Activated T-helper 2 cell treated with anti-CD3 and anti-CD28 coated beads, Interferon-gamma antibody, Interleukin-2, Interleukin-4, amounts not matched to agents 10 μg/mL and 5 μg/mL and 100 μg/mL, durations not matched to agents 14 hours and 24 hours and 36 hours (primary cell): ENCODE data around the gene NRM. TPM values are rescaled to one million over a fixed set of nuclear protein-coding genes. Genes with fewer than 3 reads are reported as not detected.

Experiments used
- DNase-seq: peaks from one replicate; pipeline ENCODE4 v3.0.0; 2021; ENCODE audit warnings: low spot score
- H3K27ac Mint-ChIP-seq: one replicate; pipeline ENCODE4 v1.8.0; 2021; ENCODE audit warnings: mixed read lengths
- H3K27me3 Mint-ChIP-seq: one replicate; pipeline ENCODE4 v1.8.0; 2021; ENCODE audit warnings: low read depth, mixed read lengths
- H3K36me3 Mint-ChIP-seq: one replicate; pipeline ENCODE4 v1.8.0; 2021; ENCODE audit warnings: low read depth, mixed read lengths
- H3K4me1 Mint-ChIP-seq: one replicate; pipeline ENCODE4 v1.8.0; 2021; ENCODE audit warnings: low read depth, mixed read lengths
- H3K4me3 Mint-ChIP-seq: one replicate; pipeline ENCODE4 v1.8.0; 2021; ENCODE audit warnings: low read depth, mild to moderate bottlenecking, moderate library complexity, mixed read lengths
- H3K9me3 Mint-ChIP-seq: one replicate; pipeline ENCODE4 v1.8.0; 2021; ENCODE audit warnings: mixed read lengths
- intact Hi-C: fragments of 100-400 bp; cut with micrococcal nuclease; formaldehyde crosslinking; loops from one replicate; pipeline ENCODE4 v1.15.1; 2023
- total RNA-seq: library from RNA; stranded (reverse); gene quantifications from 2 replicates; pipeline ENCODE4 v1.2.3, GENCODE V29; 2022

The NRM gene
- total RNA-seq, 1 donor from 2014 or later = 24.2 TPM

DNA sequence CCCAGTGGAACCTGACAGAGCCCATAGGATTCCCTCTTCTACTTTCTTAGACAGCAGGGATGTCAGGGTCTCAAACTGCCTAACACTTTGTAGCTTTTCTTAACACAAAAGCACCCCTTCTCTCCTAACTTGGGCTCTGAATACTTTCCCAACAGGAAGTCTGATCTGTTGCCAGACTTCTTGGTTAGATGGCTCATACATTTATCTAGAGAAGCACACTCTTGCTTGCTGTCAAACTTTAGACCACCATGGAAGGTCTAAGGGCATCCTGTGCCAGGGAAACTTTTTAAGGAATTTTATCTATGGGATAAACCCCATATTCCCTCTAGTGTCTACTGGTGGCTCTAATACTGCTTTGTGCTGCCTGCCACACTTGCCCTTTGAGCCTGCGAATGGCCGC, 47.1 kb downstream of the NRM start:
- intact Hi-C loops = no loop called here
- DNase-seq = no peak
- no peaks in the 10 kb centered on the region for H3K9me3 Mint-ChIP-seq
- no peaks in the 10 kb centered on the region for H3K27me3 Mint-ChIP-seq
- H3K4me3 Mint-ChIP-seq = no peak overlapping the region
- no peak overlapping the region for H3K27ac Mint-ChIP-seq
- peaks cover 26% of the 10 kb centered on the region for H3K4me1 Mint-ChIP-seq
- peaks cover 35% of the 10 kb centered on the region for H3K36me3 Mint-ChIP-seq

DNA sequence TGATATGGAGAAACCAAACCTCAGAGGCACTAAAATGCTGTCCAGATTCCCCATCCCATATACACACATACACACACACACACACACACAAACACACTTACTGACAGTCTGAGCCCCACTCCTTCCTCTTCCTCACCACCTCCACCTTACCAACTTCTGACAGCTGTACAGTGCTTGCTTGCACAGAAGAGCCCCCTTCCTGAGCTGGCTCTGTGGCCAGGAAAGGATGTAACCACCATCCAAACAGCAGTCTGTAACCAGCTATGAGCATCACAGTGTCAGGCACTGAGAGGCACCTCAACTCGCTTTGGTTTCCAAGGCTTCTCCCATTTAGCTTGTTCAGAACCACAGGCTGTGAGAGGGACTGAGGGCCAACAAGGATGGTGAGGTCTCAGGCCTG, 49.7 kb downstream of the NRM start:
- no peaks in the 10 kb centered on the region for H3K9me3 Mint-ChIP-seq
- DNase-seq = no peak
- intact Hi-C loops = no loop called here
- no peak overlapping the region for H3K4me3 Mint-ChIP-seq
- H3K36me3 Mint-ChIP-seq = peaks cover 34% of the 10 kb centered on the region
- H3K27me3 Mint-ChIP-seq = no peaks in the 10 kb centered on the region
- peaks cover 13% of the 10 kb centered on the region for H3K4me1 Mint-ChIP-seq
- H3K27ac Mint-ChIP-seq = no peak overlapping the region

DNA sequence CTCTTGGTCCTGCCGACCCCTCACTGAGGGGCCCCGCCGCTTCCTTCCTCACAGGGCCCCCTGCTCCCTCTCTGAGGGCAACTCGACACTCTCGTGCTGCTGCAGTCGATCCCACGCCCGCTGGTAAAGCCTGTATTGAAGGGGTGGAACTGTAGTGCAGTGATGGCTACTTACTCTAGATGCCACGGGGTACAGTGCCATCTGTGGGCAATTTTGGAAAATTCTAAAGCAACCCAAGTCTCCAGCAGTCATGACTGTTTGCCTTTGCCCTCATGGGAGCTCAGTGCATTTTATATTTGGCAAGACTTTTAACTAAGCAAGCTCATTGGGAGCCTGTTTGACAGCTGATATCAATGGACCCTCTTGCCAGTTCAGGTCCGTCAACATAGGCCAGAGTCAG, 50.3 kb downstream of the NRM start:
- no peak for DNase-seq
- intact Hi-C loops = no loop called here
- H3K27ac Mint-ChIP-seq = no peak overlapping the region
- peaks cover 34% of the 10 kb centered on the region for H3K36me3 Mint-ChIP-seq
- H3K4me1 Mint-ChIP-seq = peaks cover 8% of the 10 kb centered on the region
- no peaks in the 10 kb centered on the region for H3K27me3 Mint-ChIP-seq
- H3K9me3 Mint-ChIP-seq = no peaks in the 10 kb centered on the region
- H3K4me3 Mint-ChIP-seq = no peak overlapping the region

Other genes with a start within 250 kb of the NRM start
- 358 and 360 TPM in 2 replicates for gene HLA-E, start 201.5 kb downstream of the NRM start, total RNA-seq
- gene GNL1, start 134.5 kb downstream of the NRM start, total RNA-seq = 79.8 and 88.2 TPM in 2 replicates
- 35.0 and 36.6 TPM in 2 replicates for gene PRR3, start 133.7 kb downstream of the NRM start, total RNA-seq
- 102 and 112 TPM in 2 replicates for gene ABCF1, start 119.5 kb downstream of the NRM start, total RNA-seq
- 96.7 and 102 TPM in 2 replicates for gene PPP1R10, start 73.7 kb downstream of the NRM start, total RNA-seq
- gene MRPS18B, start 73.1 kb downstream of the NRM start, total RNA-seq = 71.9 and 74.9 TPM in 2 replicates
- gene ATAT1, start 64.1 kb downstream of the NRM start, total RNA-seq = 11.8 and 13.9 TPM in 2 replicates
- 23.1 and 28.2 TPM in 2 replicates for gene C6orf136, start 43.9 kb downstream of the NRM start, total RNA-seq
- 48.4 and 48.5 TPM in 2 replicates for gene DHX16, start 18.0 kb downstream of the NRM start, total RNA-seq
- gene PPP1R18, start 4.3 kb downstream of the NRM start, total RNA-seq = 137 and 144 TPM in 2 replicates
- gene MDC1, start 26.3 kb upstream of the NRM start, total RNA-seq = 88.3 and 96.6 TPM in 2 replicates
- 1,115 and 1,128 TPM in 2 replicates for gene TUBB, start 29.4 kb upstream of the NRM start, total RNA-seq
- 201 and 214 TPM in 2 replicates for gene FLOT1, start 51.7 kb upstream of the NRM start, total RNA-seq
- gene IER3, start 53.6 kb upstream of the NRM start, total RNA-seq = 185 and 190 TPM in 2 replicates
- gene DDR1, start 193.5 kb upstream of the NRM start, total RNA-seq = 11.3 and 13.7 TPM in 2 replicates
- 56.8 and 58.3 TPM in 2 replicates for gene GTF2H4, start 217.2 kb upstream of the NRM start, total RNA-seq
- gene VARS2, start 223.3 kb upstream of the NRM start, total RNA-seq = 67.0 and 75.0 TPM in 2 replicates
- gene SFTA2, start 241.2 kb upstream of the NRM start, total RNA-seq = not detected in 2 replicates
- gene MUCL3, start 250.0 kb upstream of the NRM start, total RNA-seq = not detected in 2 replicates